Cardiac muscle cell (in vitro differentiated cells and primary cell): Measurements from ENCODE around the gene LSMEM2. TPM values are rescaled to one million over a fixed set of nuclear protein-coding genes. Genes with fewer than 3 reads are reported as not detected.
"Not testable (repeated sequence)": the region's sequence is repeated elsewhere in the genome, so short reads cannot be mapped to it uniquely, and the experiment has no call there.

ENCODE experiments used
- DNase-seq, 2 donors: peaks; one replicate each; pipeline versions ENCODE4 v3.0.0 to v3.0.0-alpha.2; 2010 to 2017; ENCODE audit warnings: low read depth in 1 of 2, low spot score in 1 of 2
- H3K27ac ChIP-seq: fragments of 200-600 bp; sonication (generic); 2 replicates; pipeline ENCODE4 v1.5.1; 2016
- H3K27me3 ChIP-seq: fragments of 200-600 bp; sonication (generic); 2 replicates; pipeline ENCODE4 v1.6.0; 2016; ENCODE audit warnings: control low read depth
- H3K36me3 ChIP-seq: fragments of 200-600 bp; sonication (generic); 2 replicates; pipeline ENCODE4 v1.5.1; 2016; ENCODE audit warnings: control low read depth
- H3K4me1 ChIP-seq: fragments of 200-600 bp; sonication (generic); 2 replicates; pipeline ENCODE4 v1.8.1; 2017; ENCODE audit warnings: low read depth, mild to moderate bottlenecking, mixed run types
- H3K4me3 ChIP-seq: fragments of 200-600 bp; sonication (generic); 2 replicates; pipeline ENCODE4 v1.5.1; 2016; ENCODE audit warnings: mild to moderate bottlenecking
- H3K9me3 ChIP-seq: fragments of 200-600 bp; sonication (generic); 2 replicates; pipeline ENCODE4 v1.5.1; 2017; ENCODE audit warnings: low read depth, mild to moderate bottlenecking, control low read depth
- CTCF ChIP-seq: IDR thresholded peaks from 2 replicates; pipeline ENCODE4 v1.5.1; 2012; ENCODE audit warnings: low read depth, mild to moderate bottlenecking, low read length
- polyA plus RNA-seq: library from polyadenylated mRNA; unstranded; fragments of >200 nt; fragmentation: Nextera tagmentation; extraction: Ambion mirVana; gene quantifications from 2 replicates; pipeline ENCODE4 v1.2.1, GENCODE V29; 2016
- total RNA-seq: library from RNA; depleted of rRNA; stranded (reverse); fragments of >200 nt; gene quantifications from 2 replicates; pipeline ENCODE4 v1.2.3, GENCODE V29; 2016

LSMEM2 gene
- total and polyA plus RNA-seq, 2 experiments from 2014 or later = 18.1 to 29.2 TPM

GRCh38 chr3:50279255-50280016 is 549 bp downstream of the LSMEM2 start:
- TF ChIP-seq CTCF = no peak
- no peak for DNase-seq
- H3K27ac ChIP-seq = peak overlapping the region; percentile 76
- H3K27me3 ChIP-seq = peaks cover 22% of the 10 kb centered on the region
- H3K4me1 ChIP-seq = peaks cover 14% of the 10 kb centered on the region
- no peaks in the 10 kb centered on the region for H3K9me3 ChIP-seq
- H3K4me3 ChIP-seq = no peak overlapping the region
- no peaks in the 10 kb centered on the region for H3K36me3 ChIP-seq

DNA sequence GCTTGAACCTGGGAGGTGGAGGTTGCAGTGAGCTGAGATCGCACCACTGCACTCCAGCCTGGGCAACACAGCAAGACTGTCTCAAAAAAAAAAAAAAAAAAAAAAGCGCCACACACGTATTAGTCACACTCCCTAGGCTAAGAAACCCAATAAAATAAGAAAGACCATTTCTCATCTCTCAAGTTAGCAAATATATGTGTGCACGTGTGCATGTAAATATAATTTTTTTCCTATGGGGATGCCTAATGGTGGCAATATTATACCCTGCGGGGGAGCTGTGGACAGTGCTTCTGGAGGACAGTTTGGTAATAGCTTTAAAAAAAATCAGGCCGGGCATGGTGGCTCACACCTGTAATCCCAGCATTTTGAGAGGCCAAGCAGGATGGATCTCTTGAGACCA is 5.2 kb downstream of the LSMEM2 start:
- DNase-seq, H3K36me3 ChIP-seq, H3K4me3 ChIP-seq, H3K27ac ChIP-seq, H3K4me1 ChIP-seq, H3K9me3 ChIP-seq, H3K27me3 ChIP-seq: not testable (repeated sequence)

DNA sequence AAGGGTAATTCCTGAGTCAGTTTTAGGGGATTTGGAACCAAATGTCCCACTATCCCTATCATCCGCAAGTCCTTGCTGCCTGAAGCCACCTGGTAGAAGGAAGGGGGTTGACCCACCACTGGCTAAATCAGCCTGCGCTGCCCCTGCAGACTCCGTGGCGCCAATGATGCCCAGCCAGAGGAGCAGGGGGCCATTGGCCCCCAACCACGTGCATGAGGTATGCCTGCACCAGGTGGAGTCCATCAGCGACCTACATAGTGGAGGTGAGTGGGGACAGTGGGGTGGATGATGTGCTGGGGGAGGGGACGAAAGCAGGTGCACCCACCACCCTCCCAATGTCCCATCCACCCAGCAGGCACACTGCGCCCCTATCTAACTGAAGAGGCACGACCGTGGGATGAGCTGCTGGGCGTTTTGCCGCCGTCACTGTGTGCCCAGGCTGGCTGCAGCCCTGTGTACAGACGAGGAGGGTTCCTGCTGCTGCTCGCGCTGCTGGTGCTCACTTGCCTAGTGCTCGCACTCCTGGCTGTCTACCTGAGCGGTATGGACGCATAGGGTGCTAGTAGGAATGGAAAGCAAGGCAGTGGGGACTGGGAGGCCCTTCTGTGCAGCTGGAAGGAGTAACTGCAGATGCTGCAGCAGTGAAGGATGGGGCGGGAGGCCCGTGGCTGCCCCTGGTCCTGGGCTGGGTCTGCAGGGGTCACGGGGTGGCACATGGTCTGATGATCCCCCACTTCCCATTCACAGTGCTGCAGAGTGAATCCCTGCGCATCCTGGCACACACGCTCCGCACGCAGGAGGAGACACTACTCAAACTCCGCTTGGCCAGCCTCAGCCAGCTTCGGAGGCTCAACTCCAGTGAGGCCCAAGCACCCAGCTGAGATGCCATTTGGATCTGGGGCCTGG is 7.7 kb downstream of the LSMEM2 start:
- no peaks in the 10 kb centered on the region for H3K9me3 ChIP-seq
- TF ChIP-seq CTCF = no peak
- H3K36me3 ChIP-seq = no peaks in the 10 kb centered on the region
- peaks cover 3% of the 10 kb centered on the region for H3K4me1 ChIP-seq
- H3K27me3 ChIP-seq = no peaks in the 10 kb centered on the region
- peak overlapping the region; percentile 85 for H3K27ac ChIP-seq
- no peak overlapping the region for H3K4me3 ChIP-seq
- DNase-seq = no peak

GRCh38 chr3:50287262-50287661 is 8.4 kb downstream of the LSMEM2 start:
- H3K36me3 ChIP-seq = no peaks in the 10 kb centered on the region
- DNase-seq = peak in 1 of 2 donors; percentile 55
- H3K9me3 ChIP-seq = no peaks in the 10 kb centered on the region

GRCh38 chr3:50288387-50289007 is 9.6 kb downstream of the LSMEM2 start:
- Histone ChIP-seq H3K4me1 (peaks cover 4% of the 10 kb centered on the region), H3K4me3 (no peak overlapping the region), H3K27me3 (no peaks in the 10 kb centered on the region), H3K27ac (peak overlapping the region; percentile 85), H3K9me3 (no peaks in the 10 kb centered on the region), H3K36me3 (no peaks in the 10 kb centered on the region)
- no peak for DNase-seq
- TF ChIP-seq CTCF = no peak

More at GRCh38 chr3:50287262-50287661, 8.4 kb downstream of the LSMEM2 start:
- Histone ChIP-seq H3K27ac (peak overlapping the region; percentile 85), H3K4me1 (peaks cover 4% of the 10 kb centered on the region), H3K4me3 (no peak overlapping the region), H3K27me3 (no peaks in the 10 kb centered on the region)
- TF ChIP-seq CTCF = no peak
